ENCODE data around the gene ZC3H7B.
"Not testable (repeated sequence)": the region's sequence is repeated elsewhere in the genome, so short reads cannot be mapped to it uniquely, and the experiment has no call there.

Gene ZC3H7B

GRCh38 chr22:41285441-41285819 lies 15.9 kb upstream of the ZC3H7B start:
- peak; percentile 69 for DNase-seq (ENCODE audit: insufficient read length, low spot score)

GRCh38 chr22:41285820-41286638 lies 15.3 kb upstream of the ZC3H7B start, which contains the start of gene RANGAP1:
Gene RANGAP1, minus strand, starts transcription at chr22:41286187. Its CDS starts 5,143 bp downstream, at chr22:41281044.
- TF ChIP-seq POU2F2 (IDR thresholded peaks at IDR 0.05; ENCODE audit: low read depth, low read length) = no peak
- peak; percentile 84 for TF ChIP-seq POLR2AphosphoS5 (IDR thresholded peaks at IDR 0.05; ENCODE audit: low read depth, low read length)
- peak; percentile 82 for TF ChIP-seq POLR2A (IDR thresholded peaks at IDR 0.05; ENCODE audit: low read depth, low read length)
- TF ChIP-seq TAF1 (IDR thresholded peaks at IDR 0.05; ENCODE audit: low read depth, low read length) = peak; percentile 51; the same call in 1 of the 2 replicates
- FAIRE-seq (peak; percentile 98), DNase-seq (ENCODE audit: insufficient read length, low spot score) (peak; percentile 96)

More at GRCh38 chr22:41285441-41285819, 15.9 kb upstream of the ZC3H7B start:
- FAIRE-seq = peak; percentile 73
- TF ChIP-seq POLR2AphosphoS5 (IDR thresholded peaks at IDR 0.05; ENCODE audit: low read depth, low read length) (peak; percentile 44; the same call in 1 of the 2 replicates), POLR2A (IDR thresholded peaks at IDR 0.05; ENCODE audit: low read depth, low read length) (no peak), SPI1 (IDR thresholded peaks at IDR 0.05; ENCODE audit: low read depth, low read length) (no peak), POU2F2 (IDR thresholded peaks at IDR 0.05; ENCODE audit: low read depth, low read length) (peak; percentile 85; the same call in 1 of the 2 replicates), TAF1 (IDR thresholded peaks at IDR 0.05; ENCODE audit: low read depth, low read length) (peak; percentile 47; the same call in 1 of the 2 replicates), PAX5 (IDR thresholded peaks at IDR 0.05; ENCODE audit: insufficient read depth, low read length, severe bottlenecking) (no peak)

- DNase-seq (ENCODE audit: insufficient read length, low spot score) (no peak), FAIRE-seq (no peak)
- no peak for TF ChIP-seq PAX5 (IDR thresholded peaks at IDR 0.05; ENCODE audit: insufficient read depth, low read length, severe bottlenecking)
- TF ChIP-seq POLR2A (IDR thresholded peaks at IDR 0.05; ENCODE audit: low read depth, low read length) = no peak
- TF ChIP-seq TAF1 (IDR thresholded peaks at IDR 0.05; ENCODE audit: low read depth, low read length) = no peak
- no peak for TF ChIP-seq POU2F2 (IDR thresholded peaks at IDR 0.05; ENCODE audit: low read depth, low read length)
- peak; percentile 57 for TF ChIP-seq SPI1 (IDR thresholded peaks at IDR 0.05; ENCODE audit: low read depth, low read length)
- peak; percentile 50; the same call in 1 of the 2 replicates for TF ChIP-seq POLR2AphosphoS5 (IDR thresholded peaks at IDR 0.05; ENCODE audit: low read depth, low read length)
Observed at GRCh38 chr22:41286639-41287091, 14.7 kb upstream of the ZC3H7B start.

- no peak for FAIRE-seq
- TF ChIP-seq POLR2AphosphoS5 (IDR thresholded peaks at IDR 0.05; ENCODE audit: low read depth, low read length) = no peak
- DNase-seq (ENCODE audit: insufficient read length, low spot score) = no peak
Observed at GRCh38 chr22:41288245-41288946, 12.9 kb upstream of the ZC3H7B start.

GRCh38 chr22:41289671-41290070 lies 11.7 kb upstream of the ZC3H7B start:
- FAIRE-seq (no peak), DNase-seq (ENCODE audit: insufficient read length, low spot score) (no peak)
- no peak for TF ChIP-seq POU2F2 (IDR thresholded peaks at IDR 0.05; ENCODE audit: low read depth, low read length)
- TF ChIP-seq TAF1 (IDR thresholded peaks at IDR 0.05; ENCODE audit: low read depth, low read length) = no peak
- TF ChIP-seq SPI1 (IDR thresholded peaks at IDR 0.05; ENCODE audit: low read depth, low read length) = no peak
- no peak for TF ChIP-seq POLR2AphosphoS5 (IDR thresholded peaks at IDR 0.05; ENCODE audit: low read depth, low read length)
- no peak for TF ChIP-seq POLR2A (IDR thresholded peaks at IDR 0.05; ENCODE audit: low read depth, low read length)
- TF ChIP-seq PAX5 (IDR thresholded peaks at IDR 0.05; ENCODE audit: insufficient read depth, low read length, severe bottlenecking) = no peak

- DNase-seq (ENCODE audit: insufficient read length, low spot score) = no peak
- no peak for TF ChIP-seq TAF1 (IDR thresholded peaks at IDR 0.05; ENCODE audit: low read depth, low read length)
- no peak for TF ChIP-seq POU2F2 (IDR thresholded peaks at IDR 0.05; ENCODE audit: low read depth, low read length)
- no peak for TF ChIP-seq PAX5 (IDR thresholded peaks at IDR 0.05; ENCODE audit: insufficient read depth, low read length, severe bottlenecking)
- TF ChIP-seq POLR2A (IDR thresholded peaks at IDR 0.05; ENCODE audit: low read depth, low read length) = no peak
- no peak for TF ChIP-seq SPI1 (IDR thresholded peaks at IDR 0.05; ENCODE audit: low read depth, low read length)
- no peak for TF ChIP-seq POLR2AphosphoS5 (IDR thresholded peaks at IDR 0.05; ENCODE audit: low read depth, low read length)
- FAIRE-seq = no peak
Observed at GRCh38 chr22:41290262-41291221, 10.8 kb upstream of the ZC3H7B start.

DNA sequence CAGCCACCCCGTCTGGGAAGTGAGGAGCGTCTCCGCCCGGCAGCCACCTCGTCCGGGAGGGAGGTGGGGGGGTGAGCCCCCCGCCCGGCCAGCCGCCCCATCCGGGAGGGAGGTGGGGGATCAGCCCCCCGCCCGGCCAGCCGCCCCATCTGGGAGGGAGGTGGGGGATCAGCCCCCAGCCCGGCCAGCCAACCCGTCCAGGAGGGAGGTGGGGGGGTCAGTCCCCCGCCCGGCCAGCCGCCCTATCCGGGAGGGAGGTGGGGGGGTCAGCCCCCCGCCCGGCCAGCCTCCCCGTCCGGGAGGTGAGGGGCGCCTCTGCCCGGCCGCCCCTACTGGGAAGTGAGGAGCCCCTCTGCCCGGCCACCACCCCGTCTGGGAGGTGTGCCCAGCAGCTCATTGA lies 6.5 kb upstream of the ZC3H7B start:
- DNase-seq (ENCODE audit: insufficient read length, low spot score); FAIRE-seq: not testable (repeated sequence)

DNA sequence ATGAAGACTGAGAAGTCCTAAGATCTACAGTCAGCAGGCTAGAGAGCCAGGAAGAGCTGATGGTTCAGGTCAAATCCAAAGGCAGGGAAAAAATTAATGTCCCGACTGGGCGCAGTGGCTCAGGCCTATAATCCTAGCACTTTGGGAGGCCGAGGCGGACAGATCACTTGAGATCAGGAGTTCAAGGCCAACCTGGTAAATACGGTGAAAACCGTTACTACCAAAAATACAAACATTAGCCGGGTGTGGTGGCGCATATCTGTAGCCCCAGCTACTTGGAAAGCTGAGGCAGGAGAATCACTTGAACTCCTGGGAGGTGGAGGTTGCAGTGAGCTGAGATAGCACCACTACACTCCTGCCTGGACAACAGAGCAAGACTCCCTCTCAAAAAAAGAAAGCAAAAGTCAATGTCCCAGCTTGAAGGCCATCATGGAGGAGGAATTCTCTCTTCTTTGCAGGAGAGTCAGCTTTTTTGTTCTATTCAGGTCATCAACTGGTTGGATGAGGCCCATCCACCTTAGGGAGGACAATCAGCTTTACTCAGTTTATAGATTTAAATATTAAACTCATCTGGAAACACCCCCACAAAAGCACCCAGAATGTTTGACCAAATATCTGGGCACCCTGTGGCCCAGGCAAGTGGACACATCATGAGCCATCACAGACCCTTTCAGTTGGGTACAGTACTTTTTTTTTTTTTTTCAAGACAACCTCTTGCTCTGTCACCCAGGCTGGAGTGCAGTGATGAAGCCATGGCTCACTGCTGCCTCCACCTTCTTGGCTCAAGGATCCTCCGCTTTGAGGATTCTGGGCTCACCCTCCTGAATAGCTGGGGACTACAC lies 4.3 kb upstream of the ZC3H7B start:
- FAIRE-seq = no peak
- TF ChIP-seq POLR2AphosphoS5 (IDR thresholded peaks at IDR 0.05; ENCODE audit: low read depth, low read length) (no peak), POU2F2 (IDR thresholded peaks at IDR 0.05; ENCODE audit: low read depth, low read length) (no peak), SPI1 (IDR thresholded peaks at IDR 0.05; ENCODE audit: low read depth, low read length) (no peak), TAF1 (IDR thresholded peaks at IDR 0.05; ENCODE audit: low read depth, low read length) (no peak), POLR2A (IDR thresholded peaks at IDR 0.05; ENCODE audit: low read depth, low read length) (no peak), PAX5 (IDR thresholded peaks at IDR 0.05; ENCODE audit: insufficient read depth, low read length, severe bottlenecking) (no peak)
- no peak for DNase-seq (ENCODE audit: insufficient read length, low spot score)
